HepG2 (cell line): Measurements from ENCODE around the gene COX15. TPM values are rescaled to one million over a fixed set of nuclear protein-coding genes. Genes with fewer than 3 reads are reported as not detected.

Experiments
- CHD2 ChIP-seq: IDR thresholded peaks from 2 replicates; pipeline ENCODE4 v1.6.1; 2011; ENCODE audit warnings: low read depth, low read length, improper control_type of control experiment
- DR1 ChIP-seq: sonication (generic); formaldehyde crosslinking; IDR thresholded peaks from 2 replicates; pipeline ENCODE4 v1.8.0; 2021; ENCODE audit warnings: mild to moderate bottlenecking, missing genetic modification reagents, inconsistent platforms
- ESRRA ChIP-seq: sonication (generic); formaldehyde crosslinking; IDR thresholded peaks from 2 replicates; pipeline ENCODE4 v1.5.1; 2020; ENCODE audit warnings: mild to moderate bottlenecking, low read depth, missing genetic modification reagents
- FOXJ3 ChIP-seq: sonication (generic); formaldehyde crosslinking; IDR thresholded peaks from 2 replicates; pipeline ENCODE4 v1.4.0; 2020; ENCODE audit warnings: missing genetic modification reagents, mild to moderate bottlenecking, borderline replicate concordance
- HIVEP1 ChIP-seq: sonication (generic); formaldehyde crosslinking; IDR thresholded peaks from 2 replicates; pipeline ENCODE4 v1.4.0; 2020; ENCODE audit warnings: mild to moderate bottlenecking, missing genetic modification reagents
- IRF9 ChIP-seq: sonication (generic); formaldehyde crosslinking; IDR thresholded peaks from 2 replicates; pipeline ENCODE4 v1.8.0; 2022; ENCODE audit warnings: missing genetic modification reagents, mild to moderate bottlenecking, borderline replicate concordance
- KDM3A ChIP-seq: IDR thresholded peaks from 2 replicates; pipeline ENCODE4 v1.6.1; 2018; ENCODE audit warnings: low read depth, missing compliant biosample characterization
- KDM6A ChIP-seq: IDR thresholded peaks from 2 replicates; pipeline ENCODE4 v1.6.1; 2016; ENCODE audit warnings: low read depth
- MTF2 ChIP-seq: sonication (generic); formaldehyde crosslinking; IDR thresholded peaks from 2 replicates; pipeline ENCODE4 v1.5.0; 2020; ENCODE audit warnings: missing genetic modification reagents, borderline replicate concordance
- MYC ChIP-seq: sonication (generic); formaldehyde crosslinking; IDR thresholded peaks from 2 replicates; pipeline ENCODE4 v1.9.0; 2021; ENCODE audit warnings: missing genetic modification reagents, borderline replicate concordance
- RAD51 ChIP-seq: fragments of 450-650 bp; IDR thresholded peaks from 2 replicates; pipeline ENCODE4 v1.6.1; 2016; ENCODE audit warnings: borderline replicate concordance
- SOX13 ChIP-seq, 3 experiments: fragments of 450-650 bp in 1 of 3; sonication (generic) in 1 of 3; formaldehyde crosslinking in 1 of 3; IDR thresholded peaks in 2 of 3; conservative IDR thresholded peaks in 1 of 3; 2 replicates each; pipeline versions ENCODE4 v1.5.0 to v1.6.1; 2016 to 2020; ENCODE audit warnings: antibody characterized with exemption in 1 of 3, mild to moderate bottlenecking in 1 of 3, missing compliant biosample characterization in 1 of 3, missing genetic modification reagents in 1 of 3, moderate library complexity in 1 of 3
- SRSF4 ChIP-seq: fragments of 200-400 bp; formaldehyde crosslinking; IDR thresholded peaks from one replicate; pipeline ENCODE4 v1.6.1; 2018; ENCODE audit warnings: mild to moderate bottlenecking, low read depth, low read length, moderate library complexity; ENCODE audit not compliant: poor library complexity, severe bottlenecking
- ZBTB43 ChIP-seq: sonication (generic); formaldehyde crosslinking; conservative IDR thresholded peaks from 2 replicates; pipeline ENCODE4 v1.4.0; 2020; ENCODE audit warnings: missing genetic modification reagents
- ZFYVE20 ChIP-seq: sonication (generic); formaldehyde crosslinking; IDR thresholded peaks from 2 replicates; pipeline ENCODE4 v1.8.0; 2023; ENCODE audit warnings: low read depth, mild to moderate bottlenecking, moderate library complexity, missing genetic modification reagents, borderline replicate concordance
- ZNF12 ChIP-seq: sonication (generic); formaldehyde crosslinking; IDR thresholded peaks from 2 replicates; pipeline ENCODE4 v1.5.0; 2020; ENCODE audit warnings: missing genetic modification reagents
- ZNF143 ChIP-seq: sonication (generic); formaldehyde crosslinking; IDR thresholded peaks from 2 replicates; pipeline ENCODE4 v1.4.0; 2020; ENCODE audit warnings: missing genetic modification reagents
- ZNF205 ChIP-seq: IDR thresholded peaks from 2 replicates; pipeline ENCODE4 v1.6.1; 2018; ENCODE audit warnings: missing biosample characterization, missing genetic modification reagents
- ZNF431 ChIP-seq: sonication (generic); formaldehyde crosslinking; IDR thresholded peaks from 2 replicates; pipeline ENCODE4 v1.9.0; 2022; ENCODE audit warnings: missing genetic modification reagents, low read depth, mild to moderate bottlenecking, borderline replicate concordance
- ZNF432 ChIP-seq: sonication (generic); formaldehyde crosslinking; IDR thresholded peaks from 2 replicates; pipeline ENCODE4 v1.5.0; 2020; ENCODE audit warnings: missing genetic modification reagents, mild to moderate bottlenecking, borderline replicate concordance
- ZNF451 ChIP-seq: sonication (generic); formaldehyde crosslinking; IDR thresholded peaks from 2 replicates; pipeline ENCODE4 v1.5.0; 2020; ENCODE audit warnings: mild to moderate bottlenecking, missing genetic modification reagents
- ZNF567 ChIP-seq: sonication (generic); formaldehyde crosslinking; IDR thresholded peaks from 2 replicates; pipeline ENCODE4 v1.8.1; 2023; ENCODE audit warnings: mild to moderate bottlenecking, missing genetic modification reagents, borderline replicate concordance
- ZNF607 ChIP-seq: sonication (generic); formaldehyde crosslinking; IDR thresholded peaks from 2 replicates; pipeline ENCODE4 v1.5.1; 2020; ENCODE audit warnings: missing genetic modification reagents, mild to moderate bottlenecking, borderline replicate concordance
- ZNF660 ChIP-seq: sonication (generic); formaldehyde crosslinking; IDR thresholded peaks from 2 replicates; pipeline ENCODE4 v1.5.1; 2020; ENCODE audit warnings: mild to moderate bottlenecking, low read depth, missing genetic modification reagents, borderline replicate concordance
- ZNF7 ChIP-seq: IDR thresholded peaks from 2 replicates; pipeline ENCODE4 v1.6.1; 2016; ENCODE audit warnings: missing biosample characterization, missing genetic modification reagents
- polyA plus RNA-seq, 8 experiments: library from polyadenylated mRNA; depleted of rRNA in 3 of 8; stranded (reverse) in 7 of 8; unstranded in 1 of 8; fragments of >200 nt; fragmentation: Illumina TruSeq in 4 of 8; extraction: Trizol in 4 of 8; gene quantifications; 2 replicates each; pipeline versions ENCODE4 v1.2.1 to v1.2.3, GENCODE V29; 2011 to 2016; ENCODE audit warnings: low read depth in 4 of 8, missing spikeins in 1 of 8, mixed read lengths in 1 of 8; ENCODE audit not compliant: insufficient read depth in 1 of 8
- total RNA-seq, 5 experiments: library from RNA; depleted of rRNA; stranded (reverse); fragments of >200 nt; fragmentation: Illumina TruSeq; extraction: Trizol; gene quantifications; 2 replicates each; pipeline ENCODE4 v1.2.3, GENCODE V29; 2016; ENCODE audit warnings: low read depth in 1 of 5
- TF ChIP-seq, protein P1 (sequence below): sonication (generic); formaldehyde crosslinking; IDR thresholded peaks from 2 replicates; pipeline ENCODE4 v1.8.0; 2022; ENCODE audit warnings: mild to moderate bottlenecking, missing genetic modification reagents; ENCODE audit not compliant: insufficient replicate concordance

The COX15 gene
- total and polyA plus RNA-seq, 2 of the 13 experiments (the other 11 are each of a cell fraction or from before 2014, with no cell fraction given) = 19.2 to 44.7 TPM

- TF ChIP-seq HIVEP1 (CRISPR knock-in tag) = no peak; the same call in 1 of the 2 replicates
- TF ChIP-seq SRSF4 = no peak
- TF ChIP-seq, protein P1, sequence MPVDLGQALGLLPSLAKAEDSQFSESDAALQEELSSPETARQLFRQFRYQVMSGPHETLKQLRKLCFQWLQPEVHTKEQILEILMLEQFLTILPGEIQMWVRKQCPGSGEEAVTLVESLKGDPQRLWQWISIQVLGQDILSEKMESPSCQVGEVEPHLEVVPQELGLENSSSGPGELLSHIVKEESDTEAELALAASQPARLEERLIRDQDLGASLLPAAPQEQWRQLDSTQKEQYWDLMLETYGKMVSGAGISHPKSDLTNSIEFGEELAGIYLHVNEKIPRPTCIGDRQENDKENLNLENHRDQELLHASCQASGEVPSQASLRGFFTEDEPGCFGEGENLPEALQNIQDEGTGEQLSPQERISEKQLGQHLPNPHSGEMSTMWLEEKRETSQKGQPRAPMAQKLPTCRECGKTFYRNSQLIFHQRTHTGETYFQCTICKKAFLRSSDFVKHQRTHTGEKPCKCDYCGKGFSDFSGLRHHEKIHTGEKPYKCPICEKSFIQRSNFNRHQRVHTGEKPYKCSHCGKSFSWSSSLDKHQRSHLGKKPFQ (CRISPR knock-in tag) = no peak
- TF ChIP-seq ESRRA (CRISPR knock-in tag) = peak; percentile 33; the same call in 1 of the 2 replicates
- TF ChIP-seq SOX13 (IDR thresholded peaks at IDR 0.05) = no peak
- TF ChIP-seq SOX13 (CRISPR knock-in tag; conservative IDR thresholded peaks at IDR 0.05 in 1 of 2, IDR thresholded peaks at IDR 0.05 in 1 of 2) = peak in 1 of 2 experiments; percentile 50; a peak in 1 of 4 replicates
- TF ChIP-seq KDM3A (CRISPR knock-in tag) = no peak
- 0 out of 2 replicates have a peak, but pooled peaks have one; percentile 62 for TF ChIP-seq ZNF431 (CRISPR knock-in tag)
- peak; percentile 49 for TF ChIP-seq IRF9 (CRISPR knock-in tag)
- TF ChIP-seq ZNF143 = peak; percentile 89
- no peak for TF ChIP-seq CHD2
- no peak for TF ChIP-seq KDM6A
- TF ChIP-seq ZFYVE20 = no peak
- TF ChIP-seq ZNF660 (CRISPR knock-in tag) = no peak
- TF ChIP-seq FOXJ3 (CRISPR knock-in tag) = peak; percentile 67; the same call in 1 of the 2 replicates
- TF ChIP-seq MTF2 (CRISPR knock-in tag) = no peak
- TF ChIP-seq ZNF205 = peak; percentile 20
- TF ChIP-seq ZNF607 = no peak; the same call in 1 of the 2 replicates
- TF ChIP-seq RAD51 = no peak
- TF ChIP-seq ZBTB43 = peak; percentile 42; the same call in 1 of the 2 replicates
- 0 out of 2 replicates have a peak, but pooled peaks have one; percentile 26 for TF ChIP-seq ZNF567 (CRISPR knock-in tag)
- TF ChIP-seq MYC (CRISPR knock-in tag) = peak; percentile 93
- TF ChIP-seq ZNF7 (CRISPR knock-in tag) = 0 out of 2 replicates have a peak, but pooled peaks have one; percentile 6
- TF ChIP-seq DR1 (CRISPR knock-in tag) = peak; percentile 75
- TF ChIP-seq ZNF432 (CRISPR knock-in tag) = no peak
- no peak for TF ChIP-seq ZNF12 (CRISPR knock-in tag)
- no peak; the same call in none of the 2 replicates for TF ChIP-seq ZNF451 (CRISPR knock-in tag)
Observed at GRCh38 chr10:99732033-99732842, at the start of gene COX15, which contains the start of gene CUTC (continued).
